BLaER1 treated with 17β-estradiol and CSF1 and Interleukin-3, amounts not matched to agents 10 nM and 100 nM (cell line): ENCODE results near the gene RCBTB1.
A peak's percentile ranks its signal among the peaks of the same experiment; 100 is the strongest.
"Not testable (repeated sequence)": the region's sequence is repeated elsewhere in the genome, so short reads cannot be mapped to it uniquely, and the experiment has no call there.

Experiments used
- H3K27ac ChIP-seq, 11 experiments: shearing (Covaris generic); formaldehyde crosslinking; 2 replicates each; pipeline ENCODE4 v1.8.1; 2022
- H3K27me3 ChIP-seq, 11 experiments: shearing (Covaris generic); formaldehyde crosslinking; 2 replicates each; pipeline ENCODE4 v1.8.1; 2022
- H3K36me3 ChIP-seq, 11 experiments: shearing (Covaris generic); formaldehyde crosslinking; 2 replicates each; pipeline ENCODE4 v1.8.1; 2022
- H3K4me1 ChIP-seq, 10 experiments: shearing (Covaris generic); formaldehyde crosslinking; 2 replicates each; pipeline ENCODE4 v1.8.1; 2022
- H3K4me2 ChIP-seq, 11 experiments: shearing (Covaris generic); formaldehyde crosslinking; 2 replicates each; pipeline ENCODE4 v1.8.1; 2022
- H3K4me3 ChIP-seq, 10 experiments: shearing (Covaris generic); formaldehyde crosslinking; 2 replicates each; pipeline ENCODE4 v1.8.1; 2022
- H3K9ac ChIP-seq, 11 experiments: shearing (Covaris generic); formaldehyde crosslinking; 2 replicates each; pipeline ENCODE4 v1.8.1; 2022
- H3K9me3 ChIP-seq, 11 experiments: shearing (Covaris generic); formaldehyde crosslinking; replicated peaks in 1 of 11; 2 replicates each; pipeline ENCODE4 v1.8.1; 2022
- H4K20me1 ChIP-seq, 11 experiments: shearing (Covaris generic); formaldehyde crosslinking; 2 replicates each; pipeline ENCODE4 v1.8.1; 2022
- Cebpa-rat ChIP-seq, 11 experiments: shearing (Covaris generic); IDR thresholded peaks; 2 replicates each; pipeline ENCODE4 v1.8.1; 2022

The RCBTB1 gene

DNA sequence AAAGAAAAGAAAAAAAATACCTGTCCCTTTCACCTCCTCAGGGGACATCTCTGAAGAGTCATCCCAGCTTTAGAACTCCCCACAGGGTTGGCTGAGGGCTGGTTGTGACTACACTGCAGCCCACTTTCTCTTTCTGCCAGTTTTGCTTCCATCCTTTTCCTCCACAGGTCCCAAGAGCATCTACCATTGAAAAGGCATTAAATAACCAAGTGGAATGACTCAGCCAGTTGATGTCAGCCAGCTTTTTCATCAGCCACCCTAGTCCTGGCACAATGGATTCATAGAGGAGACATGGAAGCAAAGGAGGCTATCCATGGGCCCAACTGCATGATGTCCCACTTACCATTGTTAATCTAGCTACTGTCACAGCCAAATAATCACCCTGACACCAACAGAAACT lies 9.2 kb upstream of the RCBTB1 start:
- no peaks in the 10 kb centered on the region for H3K36me3 ChIP-seq
- no peak overlapping the region for H3K27ac ChIP-seq
- no peak overlapping the region for H3K9ac ChIP-seq
- H3K4me1 ChIP-seq = peaks cover 0 to 7% (median 0%) of the 10 kb centered on the region in 10 experiments; a peak in 3 of 20 replicates
- H4K20me1 ChIP-seq = no peaks in the 10 kb centered on the region
- H3K27me3 ChIP-seq = no peaks in the 10 kb centered on the region
- no peak overlapping the region for H3K4me3 ChIP-seq
- H3K9me3 ChIP-seq = peaks cover 0 to 27% (median 18%) of the 10 kb centered on the region in 11 experiments; a peak in 16 of 22 replicates
- H3K4me2 ChIP-seq = no peak overlapping the region
- TF ChIP-seq Cebpa-rat (IDR thresholded peaks at IDR 0.05) = no peak

DNA sequence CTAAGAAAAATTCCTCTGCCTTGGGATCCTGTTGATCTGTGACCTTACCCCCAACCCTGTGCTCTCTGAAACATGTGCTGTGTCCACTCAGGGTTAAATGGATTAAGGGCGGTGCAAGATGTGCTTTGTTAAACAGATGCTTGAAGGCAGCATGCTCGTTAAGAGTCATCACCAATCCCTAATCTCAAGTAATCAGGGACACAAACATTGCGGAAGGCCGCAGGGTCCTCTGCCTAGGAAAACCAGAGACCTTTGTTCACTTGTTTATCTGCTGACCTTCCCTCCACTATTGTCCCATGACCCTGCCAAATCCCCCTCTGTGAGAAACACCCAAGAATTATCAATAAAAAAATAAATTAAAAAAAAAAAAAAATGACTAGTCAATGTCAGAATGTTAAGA lies 8.5 kb upstream of the RCBTB1 start:
- not testable (repeated sequence) for H3K9ac ChIP-seq, H3K4me3 ChIP-seq, H3K4me2 ChIP-seq, H3K27ac ChIP-seq, H3K36me3 ChIP-seq, H4K20me1 ChIP-seq, H3K27me3 ChIP-seq, H3K4me1 ChIP-seq
- peaks cover 0 to 27% (median 18%) of the 10 kb centered on the region in 11 experiments; a peak in 16 of 22 replicates for H3K9me3 ChIP-seq

DNA sequence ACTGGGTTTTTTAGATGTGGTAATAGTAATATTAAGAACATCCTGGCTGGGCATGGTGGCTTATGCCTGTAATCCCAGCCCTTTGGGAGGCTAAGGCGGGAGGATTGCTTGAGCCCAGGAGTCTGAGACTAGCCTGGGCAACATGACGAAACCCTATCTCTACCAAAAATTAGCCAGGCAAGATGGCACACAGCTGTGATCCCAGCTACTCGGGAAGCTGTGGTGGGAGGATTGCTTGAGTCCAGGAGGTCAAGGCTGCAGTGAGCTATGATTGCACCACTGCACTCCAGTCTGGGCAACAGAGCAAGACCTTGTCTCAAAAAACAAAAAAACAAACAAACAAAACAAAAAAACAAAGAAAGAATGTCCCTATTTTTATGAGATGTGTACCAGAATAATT lies 5.4 kb upstream of the RCBTB1 start:
- H3K9ac ChIP-seq, H3K27me3 ChIP-seq, H4K20me1 ChIP-seq, H3K4me2 ChIP-seq, H3K4me1 ChIP-seq, H3K4me3 ChIP-seq, H3K27ac ChIP-seq, H3K36me3 ChIP-seq: not testable (repeated sequence)
- peaks cover 0 to 14% (median 8%) of the 10 kb centered on the region in 11 experiments; a peak in 12 of 22 replicates for H3K9me3 ChIP-seq

DNA sequence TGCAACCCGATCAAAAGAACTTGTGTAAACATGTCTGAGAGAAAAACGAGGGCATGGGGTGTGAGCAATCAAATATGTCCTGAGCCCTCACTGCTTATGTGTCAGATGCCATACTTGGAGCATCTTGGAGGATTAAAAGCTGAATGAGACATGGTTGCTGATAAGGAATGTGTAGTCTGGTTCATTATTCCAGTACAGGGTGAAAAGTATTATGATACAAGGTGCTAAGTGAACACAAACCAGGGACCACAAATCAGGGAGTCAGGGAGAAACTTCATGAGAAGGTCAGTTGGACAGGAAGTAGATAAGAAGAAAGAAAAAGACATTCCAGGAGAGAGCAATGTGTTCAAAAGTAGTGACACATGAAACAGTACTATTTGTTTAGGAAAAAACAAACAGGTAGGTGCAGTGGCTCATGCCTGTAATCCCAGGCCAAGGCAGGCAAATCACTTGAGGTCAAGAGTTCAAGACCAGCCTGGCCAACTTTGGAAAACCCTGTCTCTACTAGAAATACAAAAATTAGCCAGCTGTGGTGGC lies 2.0 kb upstream of the RCBTB1 start:
- H3K9ac ChIP-seq = no peak overlapping the region
- TF ChIP-seq Cebpa-rat (IDR thresholded peaks at IDR 0.05) = no peak
- H3K4me2 ChIP-seq = no peak overlapping the region
- no peaks in the 10 kb centered on the region for H3K27me3 ChIP-seq
- H3K36me3 ChIP-seq = peaks cover 0 to 11% (median 7%) of the 10 kb centered on the region in 11 experiments; a peak in 8 of 22 replicates
- no peak overlapping the region for H3K27ac ChIP-seq
- peaks cover 14 to 29% (median 19%) of the 10 kb centered on the region in 10 experiments for H3K4me1 ChIP-seq
- H3K9me3 ChIP-seq = no peaks in the 10 kb centered on the region
- H3K4me3 ChIP-seq = no peak overlapping the region
- H4K20me1 ChIP-seq = peaks cover 0 to 8% (median 0%) of the 10 kb centered on the region in 11 experiments; a peak in 3 of 22 replicates

DNA sequence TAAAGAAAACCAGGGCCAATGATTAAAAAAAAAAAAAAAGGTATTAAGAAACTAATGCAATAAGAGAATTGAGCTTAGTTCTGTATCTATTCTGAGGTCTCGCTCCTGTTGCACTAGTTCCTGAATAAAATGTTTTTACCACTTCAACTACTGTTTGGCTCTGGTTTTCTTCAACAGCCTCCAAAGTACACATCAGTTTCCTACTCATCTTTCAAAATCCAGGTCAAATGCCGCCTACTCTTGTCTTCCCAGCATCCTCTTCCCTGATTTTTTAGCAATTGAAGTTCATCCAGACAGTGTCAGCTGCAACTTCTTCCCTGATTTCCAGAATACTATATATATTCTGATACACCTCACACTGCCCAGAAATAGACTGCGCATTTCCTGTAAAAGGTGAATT lies 1.4 kb upstream of the RCBTB1 start:
- Histone ChIP-seq H3K9me3 (no peaks in the 10 kb centered on the region), H3K27ac (no peak overlapping the region), H3K36me3 (peaks cover 3 to 18% (median 13%) of the 10 kb centered on the region in 11 experiments; a peak in 9 of 22 replicates), H3K4me1 (peaks cover 14 to 30% (median 19%) of the 10 kb centered on the region in 10 experiments), H3K27me3 (no peaks in the 10 kb centered on the region), H3K9ac (no peak overlapping the region), H4K20me1 (peaks cover 0 to 12% (median 0%) of the 10 kb centered on the region in 11 experiments; a peak in 4 of 22 replicates), H3K4me2 (no peak overlapping the region; a peak in 1 of 22 replicates), H3K4me3 (no peak overlapping the region)
- no peak for TF ChIP-seq Cebpa-rat (IDR thresholded peaks at IDR 0.05)

DNA sequence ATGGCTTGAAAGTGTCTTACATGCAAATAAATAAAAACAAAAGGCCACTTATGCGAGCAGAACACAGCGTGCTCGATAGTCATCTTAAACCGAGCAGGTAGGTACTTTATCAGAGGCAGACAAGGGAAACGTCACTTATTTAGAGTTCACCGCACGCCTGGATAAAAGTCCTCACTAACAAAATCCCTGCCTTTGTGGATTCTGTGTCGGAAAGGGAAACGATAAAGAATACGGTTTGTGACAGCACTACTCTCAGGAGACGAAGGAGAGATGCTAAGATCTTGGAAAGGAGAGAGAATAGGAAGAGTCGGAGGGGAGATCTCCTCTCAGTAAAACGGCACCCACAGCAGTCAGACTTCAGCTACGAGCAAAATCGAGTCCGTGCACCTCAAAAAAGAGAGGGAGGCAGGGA lies 581 bp downstream of the RCBTB1 start:
- Histone ChIP-seq H3K4me3 (peak overlapping the region; percentile 81 to 93 (median 89)), H3K9me3 (no peaks in the 10 kb centered on the region), H3K4me2 (peak overlapping the region; percentile 73 to 96 (median 90)), H3K36me3 (peaks cover 14 to 37% (median 33%) of the 10 kb centered on the region in 11 experiments), H3K27me3 (no peaks in the 10 kb centered on the region), H3K27ac (peak overlapping the region; percentile 68 to 91 (median 85)), H4K20me1 (peaks cover 0 to 29% (median 0%) of the 10 kb centered on the region in 11 experiments; a peak in 5 of 22 replicates), H3K9ac (peak overlapping the region; percentile 82 to 94 (median 87)), H3K4me1 (peaks cover 14 to 40% (median 27%) of the 10 kb centered on the region in 10 experiments)
- TF ChIP-seq Cebpa-rat (IDR thresholded peaks at IDR 0.05) = no peak

DNA sequence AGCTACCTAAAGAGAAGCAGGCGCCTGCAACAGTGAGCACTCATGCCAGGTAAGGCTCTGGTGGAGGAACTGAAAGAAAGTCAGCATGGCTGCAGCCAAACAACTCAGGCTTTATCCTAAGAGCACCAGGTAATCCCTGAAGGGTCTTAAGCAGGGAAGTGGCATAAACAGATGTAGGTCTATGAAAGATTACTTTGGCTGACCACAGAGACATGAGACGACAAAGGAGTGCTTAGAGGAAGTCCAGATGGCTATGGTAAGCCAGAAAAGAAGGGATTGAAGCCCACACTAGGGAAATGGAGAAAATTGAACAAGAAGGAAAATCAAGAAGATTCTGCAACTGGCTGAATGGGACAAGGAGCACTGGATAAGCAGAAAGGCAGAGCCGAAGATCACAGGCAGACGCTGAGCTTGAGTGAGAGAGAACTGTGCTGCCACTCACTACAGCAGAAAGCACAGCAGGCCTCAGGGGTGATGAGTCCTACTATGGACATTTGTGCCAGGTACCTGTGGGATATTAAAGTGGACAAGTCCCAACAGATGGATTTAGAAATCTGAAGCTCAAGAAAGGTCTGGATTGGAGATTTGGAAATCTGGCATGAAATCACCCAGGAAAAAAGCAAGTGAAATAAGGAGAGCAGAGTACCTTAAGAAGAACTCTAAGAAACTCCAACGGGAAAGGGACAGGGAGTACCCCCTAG lies 4.2 kb downstream of the RCBTB1 start:
- H3K36me3 ChIP-seq = peaks cover 37 to 73% (median 55%) of the 10 kb centered on the region in 11 experiments
- no peaks in the 10 kb centered on the region for H3K9me3 ChIP-seq
- H3K27me3 ChIP-seq = no peaks in the 10 kb centered on the region
- H3K27ac ChIP-seq = 0 out of 22 replicates have a peak overlapping the region, but pooled peaks of 1 of the 11 experiments have one; percentile 1
- TF ChIP-seq Cebpa-rat (IDR thresholded peaks at IDR 0.05) = no peak
- H3K4me2 ChIP-seq = peak overlapping the region in 4 of 11 experiments; percentile 2 to 17 (median 6); a peak in 4 of 22 replicates
- no peak overlapping the region for H3K4me3 ChIP-seq
- H4K20me1 ChIP-seq = peaks cover 0 to 37% (median 0%) of the 10 kb centered on the region in 11 experiments; a peak in 5 of 22 replicates
- H3K9ac ChIP-seq = no peak overlapping the region
- H3K4me1 ChIP-seq = peaks cover 14 to 48% (median 33%) of the 10 kb centered on the region in 10 experiments

DNA sequence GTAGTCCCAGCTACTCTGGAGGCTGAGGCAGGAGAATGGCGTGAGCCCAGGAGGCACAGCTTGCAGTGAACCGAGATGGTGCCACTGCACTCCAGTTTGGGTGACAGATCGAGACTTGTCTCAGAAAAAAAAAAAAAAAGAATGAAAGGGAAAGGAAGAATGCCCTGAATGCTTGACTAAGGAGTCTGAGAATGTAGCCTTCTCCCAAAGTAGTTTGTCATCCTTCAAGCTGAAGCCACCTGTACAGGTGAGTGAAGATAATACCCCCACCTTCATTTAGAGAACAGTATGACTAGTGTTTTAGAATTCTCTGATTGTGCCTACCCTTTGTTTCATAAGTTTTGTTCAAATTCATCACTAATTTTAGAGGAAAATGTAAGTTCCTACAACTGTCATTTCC lies 5.9 kb downstream of the RCBTB1 start:
- Histone ChIP-seq H3K9me3 (0 out of 22 replicates have a peak, but pooled peaks cover 0 to 4% (median 0%) of the 10 kb centered on the region in 11 experiments), H3K4me2 (no peak overlapping the region), H3K36me3 (peaks cover 46 to 90% (median 61%) of the 10 kb centered on the region in 11 experiments), H3K27me3 (no peaks in the 10 kb centered on the region), H3K9ac (no peak overlapping the region), H3K4me1 (peaks cover 11 to 44% (median 32%) of the 10 kb centered on the region in 10 experiments), H3K27ac (no peak overlapping the region), H4K20me1 (peaks cover 0 to 37% (median 0%) of the 10 kb centered on the region in 11 experiments; a peak in 5 of 22 replicates), H3K4me3 (no peak overlapping the region)
- no peak for TF ChIP-seq Cebpa-rat (IDR thresholded peaks at IDR 0.05)
